ENCODE data around the gene IPO9. TPM values are rescaled to one million over a fixed set of nuclear protein-coding genes. Genes with fewer than 3 reads are reported as not detected.

Gene IPO9
- total and polyA plus RNA-seq, 10 of the 15 experiments (the other 5 are each of a cell fraction or from before 2014, with no cell fraction given): 19.1 to 77.3 (median 34.1) TPM

GRCh38 chr1:201895913-201896807 is 67.2 kb downstream of the IPO9 start (continued):
- TF ChIP-seq EGR1 (IDR thresholded peaks at IDR 0.05; ENCODE audit: borderline replicate concordance in 1 of 2, low read depth in 2 of 2, low read length in 2 of 2) (no peak), SUPT20H (IDR thresholded peaks at IDR 0.05; ENCODE audit: borderline replicate concordance, control insufficient read depth, low read depth, low read length) (no peak), EED (IDR thresholded peaks at IDR 0.05; ENCODE audit: low read depth) (peak; percentile 49; the same call in 1 of the 2 replicates), NFXL1 (IDR thresholded peaks at IDR 0.05; ENCODE audit: borderline replicate concordance) (peak; percentile 96), POU2F2 (IDR thresholded peaks at IDR 0.05; ENCODE audit: borderline replicate concordance, low read depth, low read length) (peak; percentile 40; the same call in 1 of the 3 replicates), ZSCAN29 (IDR thresholded peaks at IDR 0.05) (no peak), JUNB (IDR thresholded peaks at IDR 0.05) (peak; percentile 56; the same call in 1 of the 2 replicates), MLLT1 (IDR thresholded peaks at IDR 0.05) (no peak), ATF2 (IDR thresholded peaks at IDR 0.05; ENCODE audit: low read length) (peak; percentile 97), RFX5 (IDR thresholded peaks at IDR 0.05; ENCODE audit: low read depth, low read length) (no peak), BCL3 (IDR thresholded peaks at IDR 0.05; ENCODE audit: borderline replicate concordance, insufficient read depth, low read depth, low read length, poor library complexity, severe bottlenecking) (no peak), REST (IDR thresholded peaks at IDR 0.05; ENCODE audit: low read depth, low read length) (no peak), GATAD2B (conservative IDR thresholded peaks at IDR 0.05; ENCODE audit: low read depth) (peak; percentile 47; the same call in 1 of the 2 replicates), NBN (IDR thresholded peaks at IDR 0.05) (no peak)
- TF ChIP-seq, protein P1, sequence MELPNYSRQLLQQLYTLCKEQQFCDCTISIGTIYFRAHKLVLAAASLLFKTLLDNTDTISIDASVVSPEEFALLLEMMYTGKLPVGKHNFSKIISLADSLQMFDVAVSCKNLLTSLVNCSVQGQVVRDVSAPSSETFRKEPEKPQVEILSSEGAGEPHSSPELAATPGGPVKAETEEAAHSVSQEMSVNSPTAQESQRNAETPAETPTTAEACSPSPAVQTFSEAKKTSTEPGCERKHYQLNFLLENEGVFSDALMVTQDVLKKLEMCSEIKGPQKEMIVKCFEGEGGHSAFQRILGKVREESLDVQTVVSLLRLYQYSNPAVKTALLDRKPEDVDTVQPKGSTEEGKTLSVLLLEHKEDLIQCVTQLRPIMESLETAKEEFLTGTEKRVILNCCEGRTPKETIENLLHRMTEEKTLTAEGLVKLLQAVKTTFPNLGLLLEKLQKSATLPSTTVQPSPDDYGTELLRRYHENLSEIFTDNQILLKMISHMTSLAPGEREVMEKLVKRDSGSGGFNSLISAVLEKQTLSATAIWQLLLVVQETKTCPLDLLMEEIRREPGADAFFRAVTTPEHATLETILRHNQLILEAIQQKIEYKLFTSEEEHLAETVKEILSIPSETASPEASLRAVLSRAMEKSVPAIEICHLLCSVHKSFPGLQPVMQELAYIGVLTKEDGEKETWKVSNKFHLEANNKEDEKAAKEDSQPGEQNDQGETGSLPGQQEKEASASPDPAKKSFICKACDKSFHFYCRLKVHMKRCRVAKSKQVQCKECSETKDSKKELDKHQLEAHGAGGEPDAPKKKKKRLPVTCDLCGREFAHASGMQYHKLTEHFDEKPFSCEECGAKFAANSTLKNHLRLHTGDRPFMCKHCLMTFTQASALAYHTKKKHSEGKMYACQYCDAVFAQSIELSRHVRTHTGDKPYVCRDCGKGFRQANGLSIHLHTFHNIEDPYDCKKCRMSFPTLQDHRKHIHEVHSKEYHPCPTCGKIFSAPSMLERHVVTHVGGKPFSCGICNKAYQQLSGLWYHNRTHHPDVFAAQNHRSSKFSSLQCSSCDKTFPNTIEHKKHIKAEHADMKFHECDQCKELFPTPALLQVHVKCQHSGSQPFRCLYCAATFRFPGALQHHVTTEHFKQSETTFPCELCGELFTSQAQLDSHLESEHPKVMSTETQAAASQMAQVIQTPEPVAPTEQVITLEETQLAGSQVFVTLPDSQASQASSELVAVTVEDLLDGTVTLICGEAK (IDR thresholded peaks at IDR 0.05; ENCODE audit: borderline replicate concordance): no peak

Measured in GM12878 (cell line).